ENCODE measurements around the gene OLIG1. TPM values are rescaled to one million over a fixed set of nuclear protein-coding genes. Genes with fewer than 3 reads are reported as not detected.

Gene OLIG1
- total and polyA plus RNA-seq, 2 experiments from 2014 or later, result 0.65 TPM; not detected in 1

DNA sequence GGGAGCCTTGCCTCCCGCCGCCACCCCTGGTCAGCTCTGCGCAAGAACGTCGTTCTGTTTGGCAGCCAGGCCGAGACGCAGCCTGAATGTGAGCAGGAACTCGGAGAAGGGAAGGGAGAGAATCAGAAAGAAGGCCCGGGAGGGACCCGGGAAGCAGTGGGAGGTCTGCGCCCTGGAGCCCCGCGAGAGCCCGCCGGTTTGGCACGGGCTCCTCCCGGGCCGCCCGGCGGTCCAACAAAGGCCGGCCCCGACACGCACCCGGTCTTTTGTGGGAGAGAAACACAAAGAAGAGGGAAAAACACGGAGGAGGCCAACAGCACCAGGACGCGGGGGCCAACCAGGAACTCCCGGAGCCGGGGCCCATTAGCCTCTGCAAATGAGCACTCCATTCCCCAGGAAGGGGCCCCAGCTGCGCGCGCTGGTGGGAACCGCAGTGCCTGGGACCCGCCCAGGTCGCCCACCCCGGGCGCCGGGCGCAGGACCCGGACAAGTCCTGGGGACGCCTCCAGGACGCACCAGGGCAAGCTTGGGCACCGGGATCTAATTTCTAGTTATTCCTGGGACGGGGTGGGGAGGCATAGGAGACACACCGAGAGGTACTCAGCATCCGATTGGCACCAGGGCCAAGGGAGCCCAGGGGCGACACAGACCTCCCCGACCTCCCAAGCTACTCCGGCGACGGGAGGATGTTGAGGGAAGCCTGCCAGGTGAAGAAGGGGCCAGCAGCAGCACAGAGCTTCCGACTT lies 46.9 kb upstream of the OLIG1 start:
- Histone ChIP-seq H3K9me3 (ENCODE audit: low read depth) (no peaks in the 10 kb centered on the region), H3K4me3 (no peak overlapping the region), H3K4me1 (ENCODE audit: low read depth) (no peaks in the 10 kb centered on the region), H3K36me3 (no peaks in the 10 kb centered on the region), H3K27ac (no peak overlapping the region), H3K27me3 (peaks cover 100% of the 10 kb centered on the region)
- no peak for DNase-seq (ENCODE audit: low read depth in 1 of 2, low spot score in 1 of 2)
- no peak for TF ChIP-seq CTCF (IDR thresholded peaks at IDR 0.05; ENCODE audit: low read depth, low read length)

DNA sequence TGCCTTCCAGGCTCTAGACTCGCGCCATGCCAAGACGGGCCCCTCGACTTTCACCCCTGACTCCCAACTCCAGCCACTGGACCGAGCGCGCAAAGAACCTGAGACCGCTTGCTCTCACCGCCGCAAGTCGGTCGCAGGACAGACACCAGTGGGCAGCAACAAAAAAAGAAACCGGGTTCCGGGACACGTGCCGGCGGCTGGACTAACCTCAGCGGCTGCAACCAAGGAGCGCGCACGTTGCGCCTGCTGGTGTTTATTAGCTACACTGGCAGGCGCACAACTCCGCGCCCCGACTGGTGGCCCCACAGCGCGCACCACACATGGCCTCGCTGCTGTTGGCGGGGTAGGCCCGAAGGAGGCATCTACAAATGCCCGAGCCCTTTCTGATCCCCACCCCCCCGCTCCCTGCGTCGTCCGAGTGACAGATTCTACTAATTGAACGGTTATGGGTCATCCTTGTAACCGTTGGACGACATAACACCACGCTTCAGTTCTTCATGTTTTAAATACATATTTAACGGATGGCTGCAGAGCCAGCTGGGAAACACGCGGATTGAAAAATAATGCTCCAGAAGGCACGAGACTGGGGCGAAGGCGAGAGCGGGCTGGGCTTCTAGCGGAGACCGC lies 46.3 kb upstream of the OLIG1 start:
- Histone ChIP-seq H3K27ac (no peak overlapping the region), H3K4me1 (ENCODE audit: low read depth) (no peaks in the 10 kb centered on the region), H3K27me3 (peaks cover 100% of the 10 kb centered on the region), H3K9me3 (ENCODE audit: low read depth) (no peaks in the 10 kb centered on the region), H3K4me3 (no peak overlapping the region), H3K36me3 (no peaks in the 10 kb centered on the region)
- DNase-seq (ENCODE audit: low read depth in 1 of 2, low spot score in 1 of 2), result no peak
- TF ChIP-seq CTCF (IDR thresholded peaks at IDR 0.05; ENCODE audit: low read depth, low read length), result no peak

- H3K9me3 ChIP-seq (ENCODE audit: low read depth), result no peaks in the 10 kb centered on the region
- no peak overlapping the region for H3K4me3 ChIP-seq
- DNase-seq (ENCODE audit: low read depth in 1 of 2, low spot score in 1 of 2), result no peak
- peaks cover 5% of the 10 kb centered on the region for H3K4me1 ChIP-seq (ENCODE audit: low read depth)
- H3K36me3 ChIP-seq, result no peaks in the 10 kb centered on the region
- no peak overlapping the region for H3K27ac ChIP-seq
- TF ChIP-seq CTCF (IDR thresholded peaks at IDR 0.05; ENCODE audit: low read depth, low read length), result no peak
- peaks cover 100% of the 10 kb centered on the region for H3K27me3 ChIP-seq
These were observed 45.5 kb upstream of the OLIG1 start for GRCh38 chr21:33024201-33025103.

DNA sequence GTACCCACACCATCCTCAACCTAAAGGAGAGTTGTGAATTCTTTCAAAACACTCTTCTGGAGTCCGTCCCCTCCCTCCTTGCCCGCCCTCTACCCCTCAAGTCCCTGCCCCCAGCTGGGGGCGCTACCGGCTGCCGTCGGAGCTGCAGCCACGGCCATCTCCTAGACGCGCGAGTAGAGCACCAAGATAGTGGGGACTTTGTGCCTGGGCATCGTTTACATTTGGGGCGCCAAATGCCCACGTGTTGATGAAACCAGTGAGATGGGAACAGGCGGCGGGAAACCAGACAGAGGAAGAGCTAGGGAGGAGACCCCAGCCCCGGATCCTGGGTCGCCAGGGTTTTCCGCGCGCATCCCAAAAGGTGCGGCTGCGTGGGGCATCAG lies 44.8 kb upstream of the OLIG1 start:
- no peak for DNase-seq (ENCODE audit: low read depth in 1 of 2, low spot score in 1 of 2)
- Histone ChIP-seq H3K27me3 (peaks cover 100% of the 10 kb centered on the region), H3K36me3 (no peaks in the 10 kb centered on the region), H3K4me1 (ENCODE audit: low read depth) (peaks cover 5% of the 10 kb centered on the region), H3K4me3 (no peak overlapping the region), H3K27ac (no peak overlapping the region), H3K9me3 (ENCODE audit: low read depth) (no peaks in the 10 kb centered on the region)
- no peak for TF ChIP-seq CTCF (IDR thresholded peaks at IDR 0.05; ENCODE audit: low read depth, low read length)

- DNase-seq (ENCODE audit: low read depth in 1 of 2, low spot score in 1 of 2), result no peak
- no peak for TF ChIP-seq CTCF (IDR thresholded peaks at IDR 0.05; ENCODE audit: low read depth, low read length)
- no peak within 1 kb of the TSS for H3K4me3 ChIP-seq
- H3K9me3 ChIP-seq (ENCODE audit: low read depth), result no peaks in the 10 kb centered on the region
- H3K27ac ChIP-seq, result no peak within 1 kb of the TSS
- H3K4me1 ChIP-seq (ENCODE audit: low read depth), result peaks cover 5% of the 10 kb centered on the region
- peaks cover 100% of the 10 kb centered on the region for H3K27me3 ChIP-seq
- no peaks in the 10 kb centered on the region for H3K36me3 ChIP-seq
These were observed 44.2 kb upstream of the OLIG1 start, which contains the start of gene OLIG2 for GRCh38 chr21:33025489-33026442. Gene OLIG2 (plus strand): TSS chr21:33025935. CDS start chr21:33026863, 928 bp downstream.

All from cardiac muscle cell (in vitro differentiated cells and primary cell).